GM12872 (cell line): Measurements from ENCODE around the gene ECHS1.

Source experiments
- CTCF ChIP-seq: IDR thresholded peaks from 3 replicates; pipeline ENCODE4 v1.5.1; 2011; ENCODE audit warnings: low read depth, mild to moderate bottlenecking, low read length, moderate library complexity; ENCODE audit not compliant: insufficient read depth

The ECHS1 gene

GRCh38 chr10:133325440-133326222, 47.5 kb downstream of the ECHS1 start:
- TF ChIP-seq CTCF = no peak

- TF ChIP-seq CTCF = no peak
Observed at GRCh38 chr10:133324857-133325260, 48.3 kb downstream of the ECHS1 start.

- no peak for TF ChIP-seq CTCF
Observed at GRCh38 chr10:133324198-133324792, 48.9 kb downstream of the ECHS1 start.

GRCh38 chr10:133318494-133319127, 54.5 kb downstream of the ECHS1 start:
- peak; percentile 72 for TF ChIP-seq CTCF

- no peak for TF ChIP-seq CTCF
Observed at GRCh38 chr10:133316732-133317131, 56.4 kb downstream of the ECHS1 start.

GRCh38 chr10:133316266-133316665, 56.9 kb downstream of the ECHS1 start:
- no peak for TF ChIP-seq CTCF

- no peak for TF ChIP-seq CTCF
Observed at GRCh38 chr10:133315847-133316246, 57.3 kb downstream of the ECHS1 start.
